Testis (tissue), 3 donors: ENCODE results near the gene RERE. TPM values are rescaled to one million over a fixed set of nuclear protein-coding genes. Genes with fewer than 3 reads are reported as not detected.

ENCODE experiments used
- DNase-seq: peaks from one replicate; pipeline ENCODE4 v3.0.0-alpha.2; 2019
- H3K27ac ChIP-seq, 2 donors: fragments of 200-600 bp; sonication (generic); one replicate each; pipeline ENCODE4 v1.5.1; 2019
- H3K27me3 ChIP-seq: fragments of 200-600 bp; sonication (generic); one replicate; pipeline ENCODE4 v1.5.1; 2019
- H3K36me3 ChIP-seq: fragments of 200-600 bp; sonication (generic); one replicate; pipeline ENCODE4 v1.5.1; 2017; ENCODE audit warnings: low read depth; ENCODE audit errors: missing control alignments
- H3K4me1 ChIP-seq: fragments of 200-600 bp; sonication (generic); one replicate; pipeline ENCODE4 v1.5.1; 2019
- H3K4me3 ChIP-seq, 2 donors: fragments of 200-600 bp; sonication (generic); one replicate each; pipeline ENCODE4 v1.5.1; 2017 to 2019
- H3K9me3 ChIP-seq: fragments of 200-600 bp; sonication (generic); one replicate; pipeline ENCODE4 v1.5.1; 2017
- POLR2A ChIP-seq: fragments of 450-650 bp; IDR thresholded peaks from one replicate; pipeline ENCODE4 v1.6.1; 2017; ENCODE audit warnings: antibody characterized with exemption, mild to moderate bottlenecking, moderate library complexity
- WGBS, 2 donors: methylation state at CpG; one replicate each; pipeline ENCODE4 v1.1.5; 2018; 5-methylcytosine and 5-hydroxymethylcytosine counted together
- intact Hi-C: fragments of 100-400 bp; cut with DNase I; formaldehyde crosslinking; loops from one replicate; pipeline ENCODE4 v1.15.1; 2023; ENCODE audit warnings: low total_unique reads
- polyA plus RNA-seq: library from polyadenylated mRNA; stranded (reverse); fragments of 350-450 nt; fragmentation: Illumina TruSeq; extraction: RNeasy Lipid Tissue Mini Kit (QIAGEN cat#74804); gene quantifications from one replicate; pipeline ENCODE4 v1.2.3, GENCODE V29; 2014; ENCODE audit warnings: low read depth, low replicate concordance; ENCODE audit not compliant: insufficient read depth
- total RNA-seq, 2 donors: library from RNA; depleted of rRNA; stranded (reverse); fragments of >200 nt; gene quantifications; one replicate each; pipeline ENCODE4 v1.2.3, GENCODE V29; 2016
- TF ChIP-seq, protein P1 (sequence below), 3 experiments: fragments of 450-650 bp in 2 of 3; fragments of 200-600 bp in 1 of 3; sonication (generic) in 1 of 3; IDR thresholded peaks; one replicate each; pipeline ENCODE4 v1.5.1; 2016 to 2019; ENCODE audit warnings: antibody characterized with exemption in 3 of 3, mild to moderate bottlenecking in 2 of 3, moderate library complexity in 1 of 3

The RERE gene
- total and polyA plus RNA-seq, 3 donors from 2014 or later, result 90.8 to 229 (median 203) TPM

DNA sequence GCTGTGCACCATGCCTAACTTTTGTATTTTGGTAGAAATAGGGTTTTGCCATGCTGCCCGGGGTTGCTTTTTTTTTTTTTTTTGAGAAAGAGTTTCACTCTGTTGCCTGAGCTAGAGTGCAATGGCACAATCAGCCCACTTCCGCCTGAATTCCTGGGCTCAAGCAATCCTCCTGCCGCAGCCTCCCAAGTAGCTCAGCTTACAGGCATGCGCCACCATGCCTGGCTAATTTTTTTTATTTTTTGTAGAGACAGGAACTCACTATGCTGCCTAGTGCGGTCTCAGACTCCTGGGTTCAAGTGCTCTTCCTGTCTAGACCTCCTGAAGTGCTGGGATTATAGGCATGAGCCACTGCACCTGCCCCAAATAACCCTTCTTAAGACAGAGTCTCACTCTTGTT lies 346.0 kb downstream of the RERE start:
- DNase-seq, result no peak
- H3K4me1 ChIP-seq, result no peaks in the 10 kb centered on the region
- H3K9me3 ChIP-seq, result no peaks in the 10 kb centered on the region
- H3K36me3 ChIP-seq, result no peaks in the 10 kb centered on the region
- H3K27ac ChIP-seq, result no peak overlapping the region
- no peaks in the 10 kb centered on the region for H3K27me3 ChIP-seq
- no peak overlapping the region for H3K4me3 ChIP-seq
- intact Hi-C loops, result no loop called here
- 87 to 98% methylated on average over 5 of the region's 5 CpGs for WGBS, 2 donors
- TF ChIP-seq POLR2A, result no peak
- TF ChIP-seq, protein P1, sequence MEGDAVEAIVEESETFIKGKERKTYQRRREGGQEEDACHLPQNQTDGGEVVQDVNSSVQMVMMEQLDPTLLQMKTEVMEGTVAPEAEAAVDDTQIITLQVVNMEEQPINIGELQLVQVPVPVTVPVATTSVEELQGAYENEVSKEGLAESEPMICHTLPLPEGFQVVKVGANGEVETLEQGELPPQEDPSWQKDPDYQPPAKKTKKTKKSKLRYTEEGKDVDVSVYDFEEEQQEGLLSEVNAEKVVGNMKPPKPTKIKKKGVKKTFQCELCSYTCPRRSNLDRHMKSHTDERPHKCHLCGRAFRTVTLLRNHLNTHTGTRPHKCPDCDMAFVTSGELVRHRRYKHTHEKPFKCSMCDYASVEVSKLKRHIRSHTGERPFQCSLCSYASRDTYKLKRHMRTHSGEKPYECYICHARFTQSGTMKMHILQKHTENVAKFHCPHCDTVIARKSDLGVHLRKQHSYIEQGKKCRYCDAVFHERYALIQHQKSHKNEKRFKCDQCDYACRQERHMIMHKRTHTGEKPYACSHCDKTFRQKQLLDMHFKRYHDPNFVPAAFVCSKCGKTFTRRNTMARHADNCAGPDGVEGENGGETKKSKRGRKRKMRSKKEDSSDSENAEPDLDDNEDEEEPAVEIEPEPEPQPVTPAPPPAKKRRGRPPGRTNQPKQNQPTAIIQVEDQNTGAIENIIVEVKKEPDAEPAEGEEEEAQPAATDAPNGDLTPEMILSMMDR (IDR thresholded peaks at IDR 0.05), result no peak

DNA sequence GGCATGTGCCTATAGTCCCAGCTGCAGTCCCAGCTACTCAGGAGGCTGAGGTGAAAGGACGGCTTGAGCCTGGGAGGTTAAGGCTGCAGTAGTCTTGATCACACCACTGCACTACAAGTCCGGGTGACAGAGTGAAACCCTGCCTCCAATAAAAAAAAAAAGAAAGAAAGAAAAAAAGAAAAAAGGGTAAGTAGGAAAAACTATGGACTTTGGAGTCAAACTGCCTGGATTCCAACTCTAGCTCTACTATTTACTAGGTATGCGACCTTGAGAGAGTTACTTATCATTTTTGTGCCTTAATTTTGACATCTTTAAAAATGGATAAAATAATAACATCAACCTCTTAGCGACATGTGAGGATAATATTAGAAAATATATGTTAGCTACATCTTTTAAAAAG lies 348.7 kb downstream of the RERE start:
- TF ChIP-seq, protein P1 (IDR thresholded peaks at IDR 0.05), result no peak
- no peak for TF ChIP-seq POLR2A
- 63 to 76% methylated on average over 4 of the region's 4 CpGs for WGBS, 2 donors
- DNase-seq, result no peak
- no peak overlapping the region for H3K4me3 ChIP-seq
- H3K27me3 ChIP-seq, result no peaks in the 10 kb centered on the region
- H3K36me3 ChIP-seq, result no peaks in the 10 kb centered on the region
- intact Hi-C loops, result no loop called here
- H3K27ac ChIP-seq, result no peak overlapping the region
- no peaks in the 10 kb centered on the region for H3K9me3 ChIP-seq
- peaks cover 12% of the 10 kb centered on the region for H3K4me1 ChIP-seq

GRCh38 chr1:8467308-8467707 lies 350.1 kb downstream of the RERE start:
- no peaks in the 10 kb centered on the region for H3K36me3 ChIP-seq
- H3K27me3 ChIP-seq, result no peaks in the 10 kb centered on the region
- peak overlapping the region in 1 of 2 donors; percentile 20 for H3K27ac ChIP-seq
- intact Hi-C loops, result no loop called here
- DNase-seq, result no peak
- no peak overlapping the region for H3K4me3 ChIP-seq
- no peaks in the 10 kb centered on the region for H3K9me3 ChIP-seq
- peaks cover 25% of the 10 kb centered on the region for H3K4me1 ChIP-seq
- 77% methylated on average over 3 of the region's 3 CpGs for WGBS, 2 donors
- TF ChIP-seq, protein P1 (IDR thresholded peaks at IDR 0.05), result no peak
- TF ChIP-seq POLR2A, result no peak

- intact Hi-C loops, result no loop called here
- 76 to 78% methylated on average over 13 of the region's 13 CpGs for WGBS, 2 donors
- Histone ChIP-seq H3K9me3 (no peaks in the 10 kb centered on the region), H3K4me1 (peaks cover 37% of the 10 kb centered on the region), H3K36me3 (no peaks in the 10 kb centered on the region), H3K4me3 (no peak overlapping the region), H3K27ac (no peak overlapping the region), H3K27me3 (no peaks in the 10 kb centered on the region)
- no peak for TF ChIP-seq POLR2A
- TF ChIP-seq, protein P1 (IDR thresholded peaks at IDR 0.05), result no peak
- no peak for DNase-seq
These were observed 351.7 kb downstream of the RERE start for GRCh38 chr1:8465692-8466091.

DNA sequence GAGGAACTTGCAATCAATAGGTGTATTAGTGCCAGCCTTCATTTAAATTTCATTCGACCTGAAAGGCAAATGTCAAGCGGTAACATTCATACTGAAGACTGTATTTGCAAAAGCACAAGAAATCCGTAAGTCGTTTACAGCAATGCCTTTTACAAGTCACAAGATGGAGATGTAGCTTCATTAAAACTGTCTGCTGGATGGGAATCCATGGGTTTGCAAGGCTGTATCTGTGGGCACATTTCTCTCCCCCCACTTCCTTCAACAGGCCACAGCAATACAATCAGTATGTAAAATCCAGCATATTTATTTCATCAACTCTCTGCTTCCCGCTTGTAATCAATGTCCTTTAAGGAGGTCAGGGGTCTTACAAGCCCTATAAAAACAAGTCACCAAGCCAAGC lies 352.4 kb downstream of the RERE start:
- H3K36me3 ChIP-seq, result no peaks in the 10 kb centered on the region

More for the DNA sequence above, 352.4 kb downstream of the RERE start:
- peak overlapping the region in 1 of 2 donors; percentile 81 for H3K27ac ChIP-seq
- H3K9me3 ChIP-seq, result no peaks in the 10 kb centered on the region
- H3K4me3 ChIP-seq, result no peak overlapping the region
- no peak for TF ChIP-seq POLR2A
- TF ChIP-seq, protein P1 (IDR thresholded peaks at IDR 0.05), result no peak
- WGBS, 2 donors, result 70 to 83% methylated on average over 5 of the region's 5 CpGs
- intact Hi-C loops, result no loop called here
- peaks cover 37% of the 10 kb centered on the region for H3K4me1 ChIP-seq
- no peaks in the 10 kb centered on the region for H3K27me3 ChIP-seq
- no peak for DNase-seq
